Measurements from ENCODE around the gene C15orf61.
A peak's percentile ranks its signal among the peaks of the same experiment; 100 is the strongest.

C15orf61 gene

GRCh38 chr15:67521029-67521782 lies at the start of gene C15orf61:
Gene C15orf61 (plus strand): TSS chr15:67521131. CDS start chr15:67521249, 118 bp downstream.
- peak; percentile 69 for DNase-seq

- no peak for DNase-seq
These were observed 48.0 kb upstream of the C15orf61 start for GRCh38 chr15:67472957-67473356.

DNA sequence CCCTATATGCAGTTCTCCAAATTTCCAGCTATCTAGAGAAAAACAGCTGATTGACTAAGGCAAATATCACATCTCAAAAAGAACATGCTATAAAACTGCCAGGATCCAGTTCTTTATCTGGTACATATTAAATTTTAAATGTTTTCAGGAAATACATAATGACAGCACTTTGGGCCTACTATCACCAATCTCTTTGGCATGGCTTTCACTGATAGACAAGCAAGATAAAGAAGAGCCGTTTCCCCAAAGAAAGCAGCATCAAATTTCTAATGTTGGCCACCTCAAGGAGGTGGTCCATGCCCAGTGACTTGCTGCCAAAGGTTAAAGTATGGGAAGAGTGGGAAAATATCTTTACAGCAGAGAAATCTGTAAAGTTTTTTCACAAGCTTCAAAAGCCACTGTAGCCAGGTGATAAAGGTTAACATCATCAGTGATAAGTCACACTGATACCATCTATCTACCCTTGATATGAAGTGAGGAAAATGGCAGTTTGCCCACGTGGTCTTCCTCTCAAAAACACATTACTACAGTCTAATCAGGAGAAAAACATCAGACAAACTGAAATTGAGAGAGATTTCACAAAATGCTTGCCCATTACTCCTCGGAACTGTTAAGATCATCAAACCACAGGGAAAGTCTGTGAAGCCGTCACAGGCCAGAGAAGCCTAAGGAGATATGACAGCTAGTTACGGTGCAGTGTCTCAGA lies 46.4 kb upstream of the C15orf61 start:
- DNase-seq = no peak

DNA sequence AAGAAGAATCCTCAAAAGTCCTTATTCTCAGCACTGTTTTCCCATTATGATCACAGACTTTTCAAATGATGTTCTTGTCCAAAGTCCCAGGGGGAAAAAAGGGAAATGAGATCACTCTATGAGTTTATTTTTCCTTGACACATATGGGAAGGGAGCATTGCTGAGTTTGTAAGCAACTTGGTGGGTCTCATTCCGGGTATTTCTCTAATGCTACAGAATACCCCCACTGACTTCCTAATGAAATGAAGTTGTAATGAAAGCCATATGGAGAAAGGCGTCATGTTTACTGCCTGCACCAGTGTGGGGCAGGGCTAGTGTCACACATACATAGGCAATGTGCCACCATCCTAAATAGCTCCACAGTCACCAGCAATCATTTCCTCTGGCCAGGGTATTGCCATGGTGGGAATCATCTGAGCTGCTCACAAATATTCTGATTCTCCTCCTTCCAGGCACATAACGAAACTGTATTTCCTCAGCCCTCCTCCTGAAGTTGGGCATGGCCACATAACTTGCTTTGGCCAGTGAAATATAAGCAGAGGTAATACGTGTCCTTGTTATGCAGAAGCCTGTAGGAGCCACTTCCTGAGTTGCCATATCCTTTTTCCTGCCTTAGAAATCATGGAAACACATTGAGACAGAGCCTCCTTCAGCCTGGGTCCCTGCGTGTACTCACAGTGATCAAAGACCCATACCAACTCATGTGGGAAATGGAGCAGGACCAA lies 41.0 kb upstream of the C15orf61 start:
- DNase-seq = no peak

DNA sequence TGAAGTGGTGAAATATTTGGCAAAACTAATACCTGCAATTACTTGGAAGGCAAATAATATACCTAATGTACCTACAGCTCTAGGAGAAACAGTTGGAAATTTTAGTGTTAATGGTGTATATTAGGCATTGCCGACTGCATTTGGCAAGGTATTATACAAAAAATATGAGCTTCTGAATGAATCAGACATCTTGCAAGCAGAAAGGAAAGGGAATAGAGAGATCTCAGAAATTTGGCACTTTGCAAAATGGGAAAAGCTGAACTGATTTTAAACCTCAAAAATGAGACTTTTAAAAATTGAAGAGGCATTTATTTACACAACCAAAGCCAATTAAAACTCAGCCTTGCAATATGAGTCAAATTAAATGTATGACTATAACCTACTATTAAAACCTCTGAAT lies 40.2 kb upstream of the C15orf61 start:
- DNase-seq = no peak

DNA sequence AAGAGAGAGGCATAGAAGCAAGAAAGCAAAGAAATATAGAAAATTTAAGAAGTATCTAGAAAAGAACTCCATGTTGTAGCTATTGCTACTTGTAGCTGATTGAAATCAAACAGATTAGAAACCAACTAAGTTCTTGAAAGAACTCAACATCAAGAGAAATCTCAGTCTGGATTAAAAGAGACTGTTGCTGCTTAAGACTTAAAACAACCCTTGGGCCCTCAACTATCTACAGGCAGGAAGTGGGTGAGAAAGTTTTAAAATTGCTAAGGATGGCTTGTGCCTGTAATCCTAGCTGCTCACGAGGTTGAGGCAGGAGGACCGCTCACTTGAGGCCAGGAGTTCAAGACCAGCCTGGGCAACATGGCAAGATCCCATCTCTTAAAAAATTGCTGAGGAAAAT lies 39.3 kb upstream of the C15orf61 start:
- no peak for DNase-seq

- DNase-seq = no peak
These were observed 25.3 kb upstream of the C15orf61 start for GRCh38 chr15:67495585-67495984.

GRCh38 chr15:67501177-67501835 lies 19.6 kb upstream of the C15orf61 start:
- no peak for DNase-seq

DNA sequence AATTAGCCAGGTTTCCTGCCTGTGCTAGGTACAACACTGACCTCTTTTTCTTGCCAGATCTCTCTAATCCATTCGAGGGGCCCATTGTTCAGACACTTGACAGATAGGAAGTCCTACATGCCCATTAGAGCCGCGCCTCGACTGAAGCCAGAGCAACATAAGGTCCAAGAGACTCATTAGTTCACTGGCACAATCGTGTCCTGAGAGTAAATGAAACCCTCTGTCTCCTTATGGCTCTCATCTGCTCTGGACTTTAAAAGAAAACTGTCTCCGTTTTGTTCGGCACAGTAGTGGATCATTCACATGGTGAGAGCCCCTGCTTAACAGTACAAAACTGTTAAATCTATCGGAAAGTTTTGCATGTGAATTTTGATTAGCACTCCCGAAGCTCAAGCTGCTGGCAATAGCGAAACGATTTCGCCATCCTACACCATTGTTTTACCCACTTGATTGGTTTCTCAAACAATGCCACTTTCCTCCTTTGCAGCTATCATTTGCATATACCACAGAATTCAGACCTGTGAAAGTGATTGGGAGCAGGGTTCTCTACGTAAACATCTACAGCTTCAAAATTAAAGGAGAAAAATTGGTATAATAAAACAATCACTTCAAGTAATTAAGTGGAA lies 19.0 kb upstream of the C15orf61 start:
- DNase-seq = no peak

DNA sequence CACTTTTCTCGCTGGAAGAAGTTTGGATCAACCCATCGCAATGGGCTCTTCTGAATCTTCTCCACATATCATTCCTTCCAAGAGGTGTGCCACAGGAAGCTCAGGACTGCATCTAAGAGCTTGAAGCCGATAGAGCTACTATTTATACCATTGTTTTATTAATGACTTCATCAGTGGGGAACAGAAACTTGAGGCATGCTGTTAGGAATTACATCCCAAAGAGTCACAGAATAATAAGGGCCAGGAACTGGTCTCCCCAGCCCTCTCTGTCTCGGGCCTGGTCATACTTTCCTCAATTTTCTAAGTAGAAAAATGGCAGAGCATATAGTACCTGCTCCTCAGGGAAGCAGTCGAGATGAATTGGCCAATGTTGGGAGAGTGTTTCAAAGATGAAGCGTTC lies 16.9 kb upstream of the C15orf61 start:
- no peak for DNase-seq

- DNase-seq = no peak
These were observed 16.1 kb upstream of the C15orf61 start for GRCh38 chr15:67504796-67505195.

DNA sequence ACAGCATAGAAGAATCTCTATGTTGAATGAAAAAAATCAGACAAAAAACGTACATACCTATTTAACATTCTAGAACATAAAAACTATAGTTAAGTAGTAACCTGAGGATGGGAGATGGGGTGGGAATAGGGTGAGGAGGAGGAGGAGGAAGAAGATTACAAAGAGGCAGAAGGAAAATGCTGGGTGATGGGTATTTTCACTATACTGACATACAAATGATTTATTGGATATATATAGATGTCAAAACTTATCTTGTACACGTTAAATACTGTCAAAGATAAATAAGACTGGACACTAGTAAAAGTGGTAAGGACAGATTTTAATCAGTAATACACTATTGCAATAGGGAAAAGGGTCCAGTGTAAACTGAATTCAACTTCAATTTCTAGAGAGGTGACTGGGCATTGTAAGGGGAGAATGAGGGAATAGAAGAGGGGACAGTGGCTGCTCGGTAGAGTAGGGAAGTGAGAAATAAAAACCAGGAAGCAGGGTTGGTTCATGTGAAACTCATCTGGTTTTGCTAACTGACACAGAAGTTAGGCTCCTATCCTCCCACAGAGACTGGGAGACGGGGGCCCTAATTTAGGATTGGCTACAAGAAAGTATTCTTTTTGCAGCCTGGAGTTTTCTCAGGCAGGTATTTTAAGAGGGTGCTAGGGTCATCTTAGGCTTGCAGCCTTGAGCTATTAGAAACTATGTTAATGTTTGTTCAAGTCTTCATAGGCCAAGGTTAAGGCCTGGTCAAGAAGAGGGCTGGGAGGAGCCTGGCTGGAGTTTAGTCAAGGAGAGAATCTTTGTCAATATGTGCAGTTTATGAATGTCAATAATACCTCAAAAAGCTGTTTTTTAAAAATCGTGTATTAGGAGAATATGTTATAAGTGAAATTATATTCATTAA lies 15.0 kb upstream of the C15orf61 start:
- DNase-seq = no peak

DNA sequence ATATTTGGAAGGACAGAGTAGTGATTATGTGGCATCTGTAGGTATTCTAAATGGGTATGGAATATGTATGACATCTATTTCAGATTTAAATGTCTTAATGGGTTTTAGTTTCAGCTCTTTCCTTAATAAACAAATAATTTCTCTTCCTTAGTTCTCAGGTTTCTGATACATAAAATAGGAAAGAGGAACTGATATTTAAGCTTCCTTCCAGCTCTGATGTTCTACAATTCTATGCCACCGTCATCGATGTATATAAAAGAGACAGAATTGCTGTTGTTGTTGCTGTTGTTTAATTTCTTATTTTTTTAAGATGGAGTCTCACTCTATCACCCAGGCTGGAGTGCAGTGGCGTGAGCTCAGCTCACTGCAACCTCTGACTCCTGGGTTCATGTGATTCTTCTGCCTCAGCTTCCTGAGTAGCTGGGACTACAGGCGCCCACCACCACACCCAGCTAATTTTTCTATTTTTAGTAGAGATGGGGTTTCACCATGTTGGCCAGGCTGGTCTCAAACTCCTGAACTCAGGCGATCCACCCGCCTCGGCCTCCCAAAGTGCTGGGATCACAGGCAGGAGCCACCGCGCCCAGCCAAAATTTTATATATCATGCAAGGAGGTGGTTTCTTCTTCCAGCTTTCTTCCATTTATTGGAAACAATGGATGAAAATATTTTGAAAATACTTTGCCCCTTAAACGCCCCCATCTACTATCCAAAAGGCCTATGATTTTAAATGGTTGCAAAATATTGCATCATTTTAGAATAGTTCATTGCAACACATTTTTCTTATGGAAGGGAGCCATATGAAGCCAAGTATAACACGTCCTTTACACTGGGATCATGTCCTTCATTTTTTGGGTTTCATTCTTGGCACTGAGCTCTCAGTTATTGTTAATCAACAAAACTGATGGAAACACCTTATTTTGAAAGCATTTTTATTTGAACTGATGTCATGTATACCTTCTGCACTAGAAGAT lies 13.9 kb upstream of the C15orf61 start:
- no peak for DNase-seq

- DNase-seq = no peak
These were observed 12.5 kb upstream of the C15orf61 start for GRCh38 chr15:67508407-67508806.

- no peak for DNase-seq
These were observed 11.0 kb upstream of the C15orf61 start for GRCh38 chr15:67509918-67510317.

GRCh38 chr15:67510597-67511190 lies 10.2 kb upstream of the C15orf61 start:
- DNase-seq = no peak

DNA sequence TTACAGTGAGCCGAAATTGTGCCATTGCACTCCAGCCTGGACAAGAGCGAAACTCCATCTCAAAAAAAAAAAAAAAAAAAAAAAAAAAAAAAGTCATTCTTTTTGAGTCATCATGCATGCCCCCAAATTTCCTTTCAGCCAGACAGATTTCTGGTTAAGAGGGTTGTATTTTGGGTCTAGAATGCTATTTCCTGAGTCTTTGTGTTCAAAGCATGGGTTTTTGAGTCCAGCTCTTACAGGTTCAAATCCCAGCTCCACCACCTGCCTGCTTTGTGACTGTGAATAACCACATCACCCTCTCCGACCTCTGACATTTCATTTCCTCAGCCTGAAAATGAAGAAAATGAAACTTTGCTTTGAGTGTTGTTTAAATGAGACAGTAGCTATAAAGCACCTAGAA lies 9.3 kb upstream of the C15orf61 start:
- no peak for DNase-seq

GRCh38 chr15:67512140-67512539 lies 8.8 kb upstream of the C15orf61 start:
- no peak for DNase-seq

DNA sequence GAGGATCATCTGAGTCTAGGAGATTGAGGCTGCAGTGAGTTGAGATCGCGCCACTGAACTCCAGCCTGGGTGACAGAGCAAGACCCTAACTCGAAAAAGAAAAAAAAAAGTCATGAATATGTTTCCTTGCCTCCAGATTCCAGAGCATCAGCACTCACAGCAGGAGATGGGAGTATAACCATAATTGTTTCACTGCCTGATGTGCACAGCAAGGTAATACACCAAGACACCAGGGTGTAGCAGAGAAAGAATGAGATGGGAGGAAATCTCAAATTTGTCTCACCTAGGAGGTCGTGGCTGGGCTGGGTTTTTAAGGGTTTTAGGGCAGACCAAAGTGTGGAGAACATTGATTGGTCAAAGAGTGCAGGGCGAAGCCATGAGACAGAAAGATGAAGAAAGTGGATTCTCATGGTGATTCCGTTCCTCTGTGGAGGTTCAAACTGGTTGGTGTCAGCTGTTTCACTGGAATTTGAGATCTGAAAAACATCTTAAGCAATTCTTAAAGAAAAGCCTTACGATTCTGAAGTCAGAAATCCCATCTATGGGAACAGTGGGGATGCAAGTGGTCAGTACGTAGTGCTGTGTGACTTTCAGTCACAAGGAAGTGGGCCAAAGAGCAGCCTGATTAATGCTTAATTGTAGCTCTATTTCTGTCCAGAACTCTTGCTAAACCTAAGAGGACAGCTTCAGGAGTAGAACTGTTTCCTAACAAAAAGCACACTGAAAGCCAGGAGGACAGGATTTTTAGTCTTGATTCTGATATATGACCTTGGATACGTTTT lies 7.8 kb upstream of the C15orf61 start:
- no peak for DNase-seq
